ENCODE measurements around the gene EFCAB8.

The EFCAB8 gene

GRCh38 chr20:32858701-32859372 lies at the start of gene EFCAB8:
Gene EFCAB8 (plus strand): TSS chr20:32858923. CDS start chr20:32863793, 4,870 bp downstream.
- no peak for DNase-seq (ENCODE audit: low read depth)

GRCh38 chr20:32809907-32810306 lies 48.8 kb upstream of the EFCAB8 start:
- DNase-seq (ENCODE audit: low read depth) = no peak

- DNase-seq (ENCODE audit: low read depth) = no peak
Observed at GRCh38 chr20:32810941-32811340, 47.8 kb upstream of the EFCAB8 start.

- no peak for DNase-seq (ENCODE audit: low read depth)
Observed at GRCh38 chr20:32811886-32812285, 46.8 kb upstream of the EFCAB8 start.

- peak; percentile 55 for DNase-seq (ENCODE audit: low read depth)
Observed at GRCh38 chr20:32819992-32820697, 38.6 kb upstream of the EFCAB8 start.

- DNase-seq (ENCODE audit: low read depth) = no peak
Observed at GRCh38 chr20:32820698-32821377, 37.9 kb upstream of the EFCAB8 start.

GRCh38 chr20:32822225-32822624 lies 36.5 kb upstream of the EFCAB8 start:
- DNase-seq (ENCODE audit: low read depth) = no peak

- DNase-seq (ENCODE audit: low read depth) = no peak
Observed at GRCh38 chr20:32823078-32823477, 35.6 kb upstream of the EFCAB8 start.

GRCh38 chr20:32823737-32824588 lies 34.8 kb upstream of the EFCAB8 start:
- DNase-seq (ENCODE audit: low read depth) = no peak

- no peak for DNase-seq (ENCODE audit: low read depth)
Observed at GRCh38 chr20:32828029-32828680, 30.6 kb upstream of the EFCAB8 start.

GRCh38 chr20:32829311-32830005 lies 29.3 kb upstream of the EFCAB8 start:
- DNase-seq (ENCODE audit: low read depth) = no peak

GRCh38 chr20:32830437-32830836 lies 28.3 kb upstream of the EFCAB8 start:
- DNase-seq (ENCODE audit: low read depth) = no peak

- DNase-seq (ENCODE audit: low read depth) = no peak
Observed at GRCh38 chr20:32831982-32832381, 26.7 kb upstream of the EFCAB8 start.

- no peak for DNase-seq (ENCODE audit: low read depth)
Observed at GRCh38 chr20:32832664-32833063, 26.1 kb upstream of the EFCAB8 start.

GRCh38 chr20:32834972-32835371 lies 23.8 kb upstream of the EFCAB8 start:
- DNase-seq (ENCODE audit: low read depth) = no peak

- DNase-seq (ENCODE audit: low read depth) = no peak
Observed at GRCh38 chr20:32837157-32837556, 21.6 kb upstream of the EFCAB8 start.

- no peak for DNase-seq (ENCODE audit: low read depth)
Observed at GRCh38 chr20:32839227-32839981, 19.3 kb upstream of the EFCAB8 start.

GRCh38 chr20:32839982-32840285 lies 18.8 kb upstream of the EFCAB8 start:
- no peak for DNase-seq (ENCODE audit: low read depth)

- no peak for DNase-seq (ENCODE audit: low read depth)
Observed at GRCh38 chr20:32841174-32841573, 17.5 kb upstream of the EFCAB8 start.

GRCh38 chr20:32841632-32842031 lies 17.1 kb upstream of the EFCAB8 start:
- DNase-seq (ENCODE audit: low read depth) = no peak

Data from activated T-helper 9 cell treated with anti-CD3 and anti-CD28 coated beads, Interleukin-2, amount 50 U/mL, for 16 hours (primary cell).